ENCODE results near the gene KRTAP10-12. TPM values are rescaled to one million over a fixed set of nuclear protein-coding genes. Genes with fewer than 3 reads are reported as not detected.

Gene KRTAP10-12
- total RNA-seq, 2 donors from 2014 or later, result not detected

- no peak overlapping the region for H3K27ac ChIP-seq (ENCODE audit: low read depth, low read length)
- TF ChIP-seq, protein P1, sequence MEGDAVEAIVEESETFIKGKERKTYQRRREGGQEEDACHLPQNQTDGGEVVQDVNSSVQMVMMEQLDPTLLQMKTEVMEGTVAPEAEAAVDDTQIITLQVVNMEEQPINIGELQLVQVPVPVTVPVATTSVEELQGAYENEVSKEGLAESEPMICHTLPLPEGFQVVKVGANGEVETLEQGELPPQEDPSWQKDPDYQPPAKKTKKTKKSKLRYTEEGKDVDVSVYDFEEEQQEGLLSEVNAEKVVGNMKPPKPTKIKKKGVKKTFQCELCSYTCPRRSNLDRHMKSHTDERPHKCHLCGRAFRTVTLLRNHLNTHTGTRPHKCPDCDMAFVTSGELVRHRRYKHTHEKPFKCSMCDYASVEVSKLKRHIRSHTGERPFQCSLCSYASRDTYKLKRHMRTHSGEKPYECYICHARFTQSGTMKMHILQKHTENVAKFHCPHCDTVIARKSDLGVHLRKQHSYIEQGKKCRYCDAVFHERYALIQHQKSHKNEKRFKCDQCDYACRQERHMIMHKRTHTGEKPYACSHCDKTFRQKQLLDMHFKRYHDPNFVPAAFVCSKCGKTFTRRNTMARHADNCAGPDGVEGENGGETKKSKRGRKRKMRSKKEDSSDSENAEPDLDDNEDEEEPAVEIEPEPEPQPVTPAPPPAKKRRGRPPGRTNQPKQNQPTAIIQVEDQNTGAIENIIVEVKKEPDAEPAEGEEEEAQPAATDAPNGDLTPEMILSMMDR (conservative IDR thresholded peaks at IDR 0.05), result no peak
- Mint-ChIP-seq H3K4me3 (peak overlapping the region; percentile 52), H3K27me3 (ENCODE audit: insufficient read depth) (peaks cover 71% of the 10 kb centered on the region), H3K36me3 (ENCODE audit: low read depth) (no peaks in the 10 kb centered on the region), H3K9me3 (no peaks in the 10 kb centered on the region), H3K27ac (no peak overlapping the region), H3K4me1 (peaks cover 45% of the 10 kb centered on the region)
- no peaks in the 10 kb centered on the region for H3K36me3 ChIP-seq (ENCODE audit: control insufficient read depth, insufficient read depth, low read length)
- H3K9ac ChIP-seq (ENCODE audit: extremely low read depth, low read length, poor library complexity, severe bottlenecking), result no peak overlapping the region
- DNase-seq, result peak; percentile 62
- 23 to 25% methylated on average over 8 to 21 of the region's 22 CpGs for WGBS, 2 experiments (ENCODE audit: insufficient coverage in 1 of 2, insufficient read length in 1 of 2)
- H3K9me3 ChIP-seq (ENCODE audit: control insufficient read depth, low read length), result no peaks in the 10 kb centered on the region
- peaks cover 65% of the 10 kb centered on the region for H3K27me3 ChIP-seq (ENCODE audit: control insufficient read depth, insufficient read depth, low read length, poor library complexity, severe bottlenecking)
- H3K4me3 ChIP-seq (ENCODE audit: low read length), result no peak overlapping the region
- peaks cover 14% of the 10 kb centered on the region for H3K4me1 ChIP-seq (ENCODE audit: control insufficient read depth, insufficient read depth, low read length)
These were observed 15.4 kb downstream of the KRTAP10-12 start for GRCh38 chr21:44712203-44713028.

- no peaks in the 10 kb centered on the region for H3K9me3 Mint-ChIP-seq
- H3K4me1 Mint-ChIP-seq, result peaks cover 40% of the 10 kb centered on the region
These were observed 16.2 kb downstream of the KRTAP10-12 start for GRCh38 chr21:44713130-44713529.

GRCh38 chr21:44713846-44714245 lies 16.9 kb downstream of the KRTAP10-12 start:
- Histone ChIP-seq H3K4me3 (ENCODE audit: low read length) (no peak overlapping the region), H3K27ac (ENCODE audit: low read depth, low read length) (no peak overlapping the region), H3K9me3 (ENCODE audit: control insufficient read depth, low read length) (no peaks in the 10 kb centered on the region), H3K9ac (ENCODE audit: extremely low read depth, low read length, poor library complexity, severe bottlenecking) (no peak overlapping the region), H3K27me3 (ENCODE audit: control insufficient read depth, insufficient read depth, low read length, poor library complexity, severe bottlenecking) (peaks cover 51% of the 10 kb centered on the region), H3K4me1 (ENCODE audit: control insufficient read depth, insufficient read depth, low read length) (peaks cover 14% of the 10 kb centered on the region), H3K36me3 (ENCODE audit: control insufficient read depth, insufficient read depth, low read length) (no peaks in the 10 kb centered on the region)
- Mint-ChIP-seq H3K9me3 (no peaks in the 10 kb centered on the region), H3K27ac (no peak overlapping the region), H3K27me3 (ENCODE audit: insufficient read depth) (peaks cover 57% of the 10 kb centered on the region), H3K36me3 (ENCODE audit: low read depth) (no peaks in the 10 kb centered on the region), H3K4me1 (peaks cover 37% of the 10 kb centered on the region), H3K4me3 (no peak overlapping the region)
- DNase-seq, result peak; percentile 27
- 94 to 96% methylated on average over 8 to 10 of the region's 10 CpGs for WGBS, 2 experiments (ENCODE audit: insufficient coverage in 1 of 2, insufficient read length in 1 of 2)
- TF ChIP-seq, protein P1 (conservative IDR thresholded peaks at IDR 0.05), result no peak

More at GRCh38 chr21:44713130-44713529, 16.2 kb downstream of the KRTAP10-12 start:
- Mint-ChIP-seq H3K27ac (no peak overlapping the region), H3K36me3 (ENCODE audit: low read depth) (no peaks in the 10 kb centered on the region), H3K4me3 (no peak overlapping the region), H3K27me3 (ENCODE audit: insufficient read depth) (peaks cover 64% of the 10 kb centered on the region)
- H3K27ac ChIP-seq (ENCODE audit: low read depth, low read length), result no peak overlapping the region
- WGBS, 2 experiments (ENCODE audit: insufficient coverage in 1 of 2, insufficient read length in 1 of 2), result 81 to 90% methylated on average over 6 to 9 of the region's 9 CpGs
- H3K9ac ChIP-seq (ENCODE audit: extremely low read depth, low read length, poor library complexity, severe bottlenecking), result no peak overlapping the region
- H3K4me3 ChIP-seq (ENCODE audit: low read length), result no peak overlapping the region
- no peaks in the 10 kb centered on the region for H3K36me3 ChIP-seq (ENCODE audit: control insufficient read depth, insufficient read depth, low read length)
- TF ChIP-seq, protein P1 (conservative IDR thresholded peaks at IDR 0.05), result no peak
- peaks cover 14% of the 10 kb centered on the region for H3K4me1 ChIP-seq (ENCODE audit: control insufficient read depth, insufficient read depth, low read length)
- H3K9me3 ChIP-seq (ENCODE audit: control insufficient read depth, low read length), result no peaks in the 10 kb centered on the region
- peaks cover 58% of the 10 kb centered on the region for H3K27me3 ChIP-seq (ENCODE audit: control insufficient read depth, insufficient read depth, low read length, poor library complexity, severe bottlenecking)
- DNase-seq, result peak; percentile 15
